NOMO-1 treated with DMSO at 0.1 percent for 48 hours (cell line): Measurements from ENCODE around the gene NRXN3.

ENCODE experiments used
- DNase-seq: peaks from one replicate; lab custom pipeline; 2025; ENCODE audit not compliant: unreplicated experiment; lab: John Stamatoyannopoulos, UW

The NRXN3 gene

DNA sequence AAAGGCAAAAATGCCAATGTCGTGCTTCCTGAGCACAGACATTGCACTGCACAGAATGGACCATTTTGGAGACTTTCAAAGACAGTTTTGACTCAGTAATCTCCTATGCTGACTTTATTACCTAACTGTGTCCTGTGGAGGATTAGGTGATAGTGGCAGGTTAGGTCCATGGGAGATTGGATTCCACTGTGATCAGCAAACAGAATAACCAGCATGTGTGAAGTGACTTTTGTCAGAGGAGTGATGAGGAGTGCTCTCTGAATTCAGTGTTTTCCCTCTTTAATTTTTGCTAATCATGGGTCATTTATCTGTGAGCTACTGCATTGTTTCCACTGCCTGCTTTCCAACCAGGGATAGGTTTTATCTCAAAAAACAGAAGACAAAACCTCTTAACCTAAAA lies 1378.7 kb downstream of the NRXN3 start:
- no peak for DNase-seq

DNA sequence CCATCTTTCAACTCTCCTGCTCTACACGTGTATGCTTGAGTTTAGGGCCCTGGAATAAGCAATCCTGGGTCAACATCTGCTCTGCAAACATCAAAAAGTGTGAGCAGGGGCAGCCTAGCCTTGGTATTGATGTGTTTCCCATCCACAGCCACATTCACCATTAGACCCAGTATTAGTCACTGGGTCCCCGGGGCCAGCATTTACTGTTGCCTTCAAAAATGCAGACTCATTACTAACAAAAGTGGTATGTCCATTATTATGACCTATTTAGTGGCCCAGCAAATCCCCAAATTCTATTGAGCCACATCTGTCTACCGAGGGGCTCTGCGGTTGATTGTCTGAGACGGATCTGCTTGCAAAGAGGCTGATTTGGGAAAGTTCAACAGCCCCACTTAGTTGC lies 1379.3 kb downstream of the NRXN3 start:
- DNase-seq, result no peak

DNA sequence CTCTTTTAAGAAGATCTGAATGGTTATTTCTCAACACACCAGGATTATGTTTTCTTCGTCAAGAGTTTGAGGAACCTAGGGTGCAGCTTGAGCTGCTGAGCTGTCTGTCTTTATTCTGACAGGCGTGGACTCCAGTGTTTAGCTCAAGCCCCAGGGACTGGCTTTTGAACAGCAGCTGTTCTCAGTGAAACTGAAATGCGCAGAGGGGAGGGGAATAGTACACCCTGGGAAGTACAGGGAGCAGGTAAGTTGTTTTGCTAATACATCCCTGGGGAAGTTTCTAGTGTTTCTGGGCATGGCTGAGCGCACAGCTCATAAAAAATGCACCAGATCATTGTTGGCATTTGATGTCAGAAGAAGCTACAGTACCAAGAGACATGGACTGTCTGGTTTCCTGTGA lies 1381.3 kb downstream of the NRXN3 start:
- no peak for DNase-seq

DNA sequence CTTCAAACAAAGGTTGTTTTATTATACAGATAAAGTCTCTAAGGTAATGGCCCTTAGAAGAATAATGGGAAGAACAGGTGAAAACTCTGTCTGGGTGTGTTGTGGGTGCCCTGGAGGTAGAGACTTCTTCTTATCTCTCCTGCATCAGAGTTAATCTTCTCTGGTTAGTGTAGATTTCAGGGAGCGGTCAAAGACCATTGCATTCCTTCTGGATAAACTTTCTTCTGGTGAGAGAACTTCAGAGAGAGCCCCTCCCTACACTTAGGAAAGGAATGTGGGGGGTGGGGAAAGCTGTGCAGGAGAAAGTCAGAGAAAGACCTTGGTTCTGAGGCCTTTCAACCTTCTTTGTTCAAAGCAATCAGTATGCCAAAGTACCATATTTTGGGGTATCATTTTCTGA lies 1382.6 kb downstream of the NRXN3 start:
- DNase-seq, result no peak

DNA sequence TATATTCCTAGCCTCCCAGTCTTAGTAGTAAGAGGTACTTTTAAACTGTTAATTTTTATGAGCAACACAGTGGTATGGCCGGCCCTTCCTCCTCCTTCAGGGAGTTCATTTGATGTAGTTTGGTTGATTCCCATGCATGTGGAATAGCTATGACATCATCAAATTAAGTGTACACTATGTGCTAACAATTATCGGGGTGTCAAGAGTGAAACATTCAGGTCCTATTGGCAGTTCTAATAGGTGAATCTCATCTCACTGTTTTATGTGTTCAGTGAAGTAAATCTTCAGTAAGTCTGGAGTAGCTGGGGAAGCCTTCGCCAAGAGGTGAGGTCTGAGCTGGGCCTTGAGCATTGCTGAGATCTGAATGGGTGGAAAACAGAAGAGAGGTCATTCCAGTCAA lies 1384.6 kb downstream of the NRXN3 start:
- no peak for DNase-seq

DNA sequence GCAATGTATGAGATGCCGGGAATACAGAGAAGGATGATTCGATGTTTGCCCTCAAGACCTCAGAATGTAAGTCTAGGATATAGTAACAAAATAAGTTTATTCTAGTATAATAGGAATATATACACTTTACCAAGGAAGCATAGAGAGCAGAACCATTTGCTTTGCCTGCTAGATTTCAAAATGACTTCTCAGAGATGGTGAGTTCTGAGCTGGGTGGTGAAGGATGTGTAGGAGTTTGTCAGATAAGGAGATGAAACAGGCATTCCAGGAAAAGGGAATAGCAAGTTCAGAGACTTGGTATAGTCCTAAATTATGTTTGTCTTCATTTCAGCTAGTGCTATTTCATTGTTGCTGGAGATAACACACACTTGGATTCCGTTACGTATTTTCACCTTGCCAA lies 1385.3 kb downstream of the NRXN3 start:
- no peak for DNase-seq

DNA sequence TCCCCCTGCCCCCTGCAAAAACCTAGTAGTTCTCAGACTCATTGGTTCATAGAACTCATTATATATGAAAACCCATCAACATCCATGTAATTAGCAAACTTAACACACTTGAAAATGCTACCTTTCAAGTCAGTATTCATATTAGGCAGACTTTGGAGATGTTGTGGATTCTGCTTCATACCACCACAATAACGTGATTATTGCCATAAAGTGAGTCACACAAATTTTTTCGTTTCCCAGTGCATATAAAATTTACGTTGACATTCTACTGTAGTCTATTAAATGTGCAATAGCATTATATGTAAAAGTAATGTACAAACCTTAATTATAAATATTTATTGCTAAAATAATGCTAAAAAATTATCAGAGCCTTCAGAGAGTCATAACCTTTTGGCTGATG lies 1387.1 kb downstream of the NRXN3 start:
- DNase-seq, result no peak

DNA sequence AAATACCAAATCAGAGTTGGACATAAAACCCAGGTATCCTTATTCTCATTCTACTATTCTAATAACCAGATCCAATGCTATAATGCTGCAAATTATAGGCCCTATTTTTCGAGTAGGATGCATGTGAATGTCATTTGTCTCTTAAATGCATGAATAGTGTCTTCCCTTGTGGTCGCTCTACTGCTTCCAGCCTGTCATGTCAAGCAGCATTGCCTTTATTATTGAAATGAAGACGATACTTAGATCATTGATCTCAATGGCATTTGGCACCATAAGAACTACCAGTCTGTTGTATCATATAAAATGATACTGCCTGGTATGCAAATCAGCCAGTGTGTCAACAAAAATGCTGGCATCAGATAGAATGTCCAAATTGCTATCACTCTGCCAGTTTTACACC lies 1392.0 kb downstream of the NRXN3 start:
- no peak for DNase-seq

DNA sequence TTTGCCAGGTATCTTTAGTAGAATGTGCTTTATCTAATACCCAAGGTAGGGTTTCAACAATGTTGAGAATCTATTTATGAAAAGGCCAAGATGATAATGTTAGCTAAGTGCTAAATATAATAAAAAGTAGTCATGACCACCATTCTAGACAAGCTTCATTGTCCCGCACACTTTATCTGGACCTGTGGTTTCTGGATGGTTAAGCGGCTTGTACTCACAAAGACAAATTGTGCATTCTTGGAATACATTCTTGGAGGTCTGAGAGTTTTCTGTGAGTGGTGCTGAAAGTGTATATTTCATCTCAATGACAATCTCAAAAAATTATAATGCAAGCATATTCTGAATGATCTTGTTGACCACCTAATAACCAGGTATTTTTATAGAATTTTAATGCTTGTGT lies 1394.2 kb downstream of the NRXN3 start:
- no peak for DNase-seq

DNA sequence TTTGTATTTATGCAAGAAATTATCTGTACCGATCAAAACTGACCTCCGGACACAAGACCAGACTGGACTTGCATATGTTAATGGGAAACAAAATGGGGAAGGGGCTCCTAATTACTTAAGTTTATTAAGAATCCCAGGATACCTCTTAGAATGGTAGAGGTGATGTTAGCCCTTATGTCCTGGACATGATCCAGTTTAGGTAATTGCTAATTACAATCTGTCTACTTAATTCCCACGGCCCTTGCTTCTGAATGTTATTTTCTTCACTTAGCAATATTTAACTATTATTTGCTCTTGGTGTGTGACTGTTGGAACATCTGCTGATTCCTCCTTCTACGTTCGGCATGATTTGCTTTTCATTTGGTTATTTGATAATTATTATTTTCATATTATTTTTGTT lies 1397.1 kb downstream of the NRXN3 start:
- DNase-seq, result no peak

DNA sequence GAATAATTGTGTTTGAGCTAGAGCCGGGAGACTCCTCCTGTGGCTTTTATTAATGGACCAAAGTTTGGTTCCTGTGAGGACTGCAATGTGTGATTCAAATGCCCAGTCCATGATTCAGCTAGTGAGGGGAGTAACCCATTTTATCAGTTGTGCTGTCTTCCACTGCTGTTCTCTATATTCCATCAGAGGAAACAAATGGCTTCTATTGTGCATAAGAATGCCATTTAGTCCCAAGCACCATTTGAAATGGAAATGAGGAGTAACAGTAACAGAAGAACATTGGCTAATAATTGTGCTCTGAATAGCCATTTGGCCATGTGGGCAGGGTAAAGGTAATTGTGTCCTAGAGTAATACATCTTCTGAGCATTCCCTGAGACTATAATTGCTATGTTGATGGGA lies 1398.4 kb downstream of the NRXN3 start:
- DNase-seq, result no peak

DNA sequence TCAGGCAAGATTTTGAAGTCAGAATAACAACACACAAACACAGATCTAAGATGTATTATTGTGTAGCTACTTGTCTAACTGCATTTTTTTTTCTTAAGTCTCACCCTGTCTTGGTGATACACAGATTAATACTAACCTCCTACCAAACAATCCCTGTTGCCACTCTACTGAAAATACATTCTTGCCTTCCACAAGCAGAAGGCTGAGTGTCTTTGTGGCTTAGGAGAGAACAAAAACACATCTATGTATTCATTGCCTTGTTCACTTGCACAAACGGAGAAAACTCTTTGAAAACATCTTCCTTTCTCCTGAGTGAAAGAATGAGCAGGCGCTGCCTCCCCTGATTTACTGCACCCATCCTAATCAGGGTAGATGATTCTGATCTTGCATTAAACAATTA lies 1398.9 kb downstream of the NRXN3 start:
- no peak for DNase-seq

DNA sequence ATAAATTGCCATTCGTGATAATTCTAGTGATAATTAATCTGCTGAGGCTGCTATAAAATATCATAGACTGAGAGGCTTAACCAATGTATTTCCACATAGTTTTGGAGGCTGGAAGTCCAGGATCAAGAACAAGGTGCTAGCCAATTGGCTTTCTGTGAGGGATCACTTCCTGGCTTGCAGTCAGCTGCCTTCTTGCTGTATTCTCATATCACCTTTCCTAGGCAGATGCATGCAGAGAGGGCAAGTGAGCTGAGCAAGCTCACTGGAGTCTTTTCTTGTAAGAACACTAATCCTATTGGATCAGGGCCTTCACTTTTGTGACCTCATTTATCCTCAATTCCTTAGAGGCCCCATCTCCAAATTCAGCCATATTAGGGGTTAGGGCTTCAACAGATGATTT lies 1400.5 kb downstream of the NRXN3 start:
- no peak for DNase-seq

DNA sequence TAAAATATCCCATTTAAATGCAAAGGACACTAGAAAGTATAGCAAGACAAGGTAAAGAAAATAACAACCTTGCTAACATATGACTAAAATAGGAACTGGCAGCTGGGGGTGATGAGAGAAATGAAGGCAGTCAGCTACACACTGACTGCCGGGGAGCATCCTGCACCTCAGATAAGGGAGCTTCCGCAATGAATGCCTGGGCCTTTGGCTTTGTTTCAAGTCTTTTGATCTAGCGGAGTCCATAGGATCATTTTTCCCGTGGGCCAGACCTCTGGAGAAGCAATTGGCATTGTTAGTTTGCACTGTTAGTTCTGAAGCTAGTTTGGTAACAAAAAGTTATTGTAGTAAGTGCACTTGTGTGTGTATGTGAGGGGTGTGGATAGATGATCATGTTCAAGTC lies 1401.2 kb downstream of the NRXN3 start:
- DNase-seq, result no peak

DNA sequence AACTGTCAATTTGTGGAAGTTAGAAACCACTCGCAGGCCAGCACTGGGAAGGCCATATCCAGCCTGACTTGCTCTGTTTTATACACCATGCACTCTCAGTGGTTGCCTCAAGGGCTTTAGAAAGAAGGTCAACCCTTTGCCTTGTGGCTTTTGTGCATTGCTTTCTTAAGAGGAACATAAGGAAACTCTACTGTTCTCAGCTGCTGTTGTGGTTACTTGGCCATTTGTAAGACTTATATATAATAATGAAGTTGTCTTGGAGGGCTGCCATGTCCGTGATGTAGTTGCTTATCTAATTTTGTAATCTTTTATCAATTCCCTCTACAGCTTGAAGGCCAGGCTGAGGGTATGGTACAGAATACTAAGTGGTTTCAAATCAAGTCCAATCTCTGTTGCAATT lies 1403.3 kb downstream of the NRXN3 start:
- DNase-seq, result no peak

DNA sequence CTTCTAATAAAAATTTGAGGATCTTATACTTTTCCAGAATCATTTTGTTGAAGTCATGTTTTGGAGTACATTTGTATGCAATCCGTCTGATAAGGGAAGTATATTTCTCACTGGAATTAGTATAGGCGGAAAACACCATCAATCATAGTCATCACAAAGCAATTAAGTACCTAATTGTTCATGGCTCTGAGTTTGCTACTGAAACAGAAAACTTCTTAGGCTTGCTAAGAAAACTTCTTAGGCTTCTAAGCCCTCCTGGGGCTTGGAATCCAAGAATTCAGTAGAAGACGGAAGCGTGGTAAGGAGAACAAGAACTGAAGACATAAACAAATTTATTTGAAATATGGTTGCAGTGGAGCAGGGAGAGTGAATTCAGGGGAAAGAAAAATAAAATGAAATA lies 1404.9 kb downstream of the NRXN3 start:
- DNase-seq, result no peak

DNA sequence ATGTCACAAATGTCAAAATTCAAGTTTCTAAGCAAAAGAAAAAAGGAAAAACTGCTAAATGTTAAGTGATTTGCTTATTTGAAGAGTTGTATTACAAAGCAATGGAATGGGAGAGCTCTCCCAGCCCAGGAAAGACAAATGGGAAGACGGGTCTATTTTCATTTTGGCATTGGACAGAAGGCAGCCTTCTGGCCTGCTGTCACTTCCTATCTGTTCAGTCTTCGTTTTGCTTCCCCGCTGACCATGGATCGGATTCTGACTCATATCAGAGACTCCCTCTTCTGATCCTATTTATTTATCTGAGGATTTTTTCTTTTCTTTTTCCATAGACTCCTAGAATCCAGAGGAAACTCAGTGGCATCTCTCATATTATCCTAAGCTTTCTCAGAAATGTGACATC lies 1406.3 kb downstream of the NRXN3 start:
- DNase-seq, result no peak

DNA sequence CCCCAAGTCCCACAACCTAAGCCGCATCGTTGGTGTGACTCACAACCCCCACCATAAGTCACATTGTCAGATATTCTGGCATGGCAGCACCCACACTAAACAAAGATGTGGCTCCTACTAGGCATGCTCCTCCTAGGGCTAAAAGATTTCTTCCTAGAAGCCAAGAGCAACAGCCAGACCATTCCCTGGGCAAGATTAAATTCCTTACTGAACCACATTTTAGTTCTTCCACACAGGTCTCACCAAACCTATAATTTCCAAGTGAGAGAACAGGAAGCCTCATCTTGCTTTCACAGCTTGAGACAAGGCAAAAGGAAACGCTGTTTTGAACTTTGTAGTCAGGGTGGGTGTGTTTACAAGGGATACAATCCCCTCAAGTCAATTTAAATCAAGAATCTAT lies 1408.3 kb downstream of the NRXN3 start:
- DNase-seq, result no peak

DNA sequence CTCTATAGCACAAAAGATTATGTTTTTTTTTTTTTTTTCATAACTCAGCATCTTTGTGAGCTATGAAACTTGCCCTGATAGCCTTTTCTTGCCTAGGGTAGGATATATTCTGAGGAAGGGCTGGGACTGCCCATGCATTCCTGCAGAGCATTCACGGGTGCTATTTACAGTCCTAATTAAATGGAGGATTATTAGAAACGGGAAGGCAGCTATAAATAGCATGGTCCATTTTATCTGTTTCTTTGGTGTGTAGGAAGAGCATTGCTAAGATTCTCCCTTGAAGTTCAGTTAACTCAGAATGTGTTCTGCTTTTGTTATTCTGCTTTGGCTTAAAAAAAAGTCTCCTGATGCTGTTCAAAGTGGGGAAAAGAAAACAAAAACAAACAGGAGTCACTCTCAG lies 1410.2 kb downstream of the NRXN3 start:
- DNase-seq, result no peak

DNA sequence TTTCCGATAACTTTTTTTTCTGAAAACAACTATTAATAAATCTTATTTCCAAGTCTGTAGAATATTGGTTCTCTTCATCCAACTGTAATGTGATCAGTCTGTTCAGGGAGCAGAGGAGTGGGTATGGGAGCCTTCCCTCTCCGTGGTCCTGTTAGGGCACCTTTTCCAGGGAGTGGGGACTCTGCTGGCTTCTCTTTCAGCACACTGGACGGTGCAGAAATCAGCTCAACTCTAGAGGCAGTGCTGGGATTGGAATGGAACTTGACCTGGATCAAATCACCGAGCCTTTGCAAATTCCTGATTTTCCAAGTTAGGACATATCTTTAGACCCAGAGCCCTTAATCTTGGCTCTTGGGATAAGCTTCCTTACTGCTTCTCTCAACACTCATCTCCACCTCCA lies 1410.7 kb downstream of the NRXN3 start:
- DNase-seq, result no peak

DNA sequence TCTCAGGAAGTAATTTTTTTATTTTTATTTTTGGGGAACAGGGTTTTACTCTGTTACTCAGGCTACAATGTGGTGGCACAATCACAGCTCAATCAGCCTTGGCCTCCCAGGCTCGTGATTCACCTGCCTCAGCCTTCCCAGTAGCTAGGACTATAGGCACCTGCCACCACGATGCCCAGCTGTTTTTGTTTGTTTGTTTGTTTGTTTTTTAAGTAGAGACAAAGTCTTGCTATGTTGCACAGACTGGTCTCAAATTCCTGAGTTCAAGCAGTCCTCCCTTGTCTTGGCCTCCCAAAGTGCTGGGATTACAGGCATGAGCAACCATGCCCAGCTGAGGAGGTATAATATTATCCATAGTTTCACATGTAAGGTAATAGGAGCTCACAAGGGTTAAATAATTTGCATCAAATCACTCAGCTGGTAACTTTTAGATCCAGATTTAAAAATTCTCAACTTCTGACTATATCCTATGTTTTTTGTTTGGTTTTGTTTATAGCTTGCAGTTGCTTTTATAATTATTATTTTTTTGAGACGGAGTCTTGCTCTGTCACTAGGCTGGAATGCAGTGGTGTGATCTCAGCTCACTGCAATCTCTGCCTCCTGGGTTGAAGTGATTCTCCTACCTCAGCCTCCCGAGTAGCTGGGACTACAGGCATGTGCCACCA lies 1411.9 kb downstream of the NRXN3 start:
- no peak for DNase-seq

DNA sequence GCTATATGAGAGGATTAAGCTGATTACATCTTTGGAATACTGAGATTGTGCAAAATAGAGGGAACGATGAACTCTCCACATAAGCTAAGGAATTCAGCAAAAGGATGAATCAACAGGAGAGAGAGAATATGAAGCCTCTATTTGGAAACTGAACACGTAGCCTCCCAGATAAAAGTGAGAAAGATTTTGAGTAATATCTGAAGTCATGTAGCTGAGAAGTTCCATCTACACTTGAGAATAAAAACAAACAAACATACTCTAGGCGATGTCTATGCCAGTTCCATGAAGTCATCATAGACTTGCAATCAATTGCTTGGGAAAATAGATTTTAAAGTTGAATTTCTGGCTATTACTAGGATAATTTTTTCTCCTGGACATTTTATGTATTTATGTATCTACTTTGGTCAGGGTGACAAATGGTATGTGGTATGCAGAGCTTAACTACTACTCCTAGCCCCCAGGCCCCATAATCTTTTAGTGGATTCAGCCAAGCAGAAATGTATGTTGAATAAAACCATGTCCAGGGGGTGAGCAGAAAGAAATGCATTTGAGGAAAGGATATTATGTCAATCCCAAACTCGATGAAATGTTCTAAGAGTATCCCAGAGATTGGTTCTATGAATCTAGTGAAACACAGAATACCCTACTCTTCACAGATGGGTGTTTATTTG lies 1413.7 kb downstream of the NRXN3 start:
- DNase-seq, result no peak

DNA sequence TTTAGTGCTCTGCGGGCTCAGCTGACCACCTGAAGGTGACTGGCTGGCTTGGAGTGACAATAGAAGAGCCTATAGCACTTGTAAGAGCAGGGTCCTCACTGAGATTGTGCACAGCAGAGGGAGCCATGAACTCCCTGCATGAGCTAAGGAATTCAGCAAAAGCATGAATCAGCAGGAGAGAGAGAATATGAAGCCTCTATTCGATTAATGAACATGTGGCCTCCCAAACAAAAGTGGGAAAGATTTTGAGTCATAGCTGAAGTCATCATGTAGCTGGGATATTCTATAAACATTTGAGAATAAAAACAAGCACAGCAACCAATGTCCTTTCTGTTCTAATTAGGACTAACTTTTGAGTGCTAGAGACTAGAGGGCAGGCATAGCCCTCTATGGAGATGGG lies 1414.5 kb downstream of the NRXN3 start:
- no peak for DNase-seq
